ENCODE data around the gene BAIAP3. TPM values are rescaled to one million over a fixed set of nuclear protein-coding genes. Genes with fewer than 3 reads are reported as not detected.

BAIAP3 gene
- total RNA-seq, 2 experiments from 2014 or later: 0.31 to 0.34 TPM

GRCh38 chr16:1313721-1314369, 19.6 kb upstream of the BAIAP3 start:
- ChIA-PET CTCF (no interaction called here), POLR2A (interaction anchor here (0.6 kb wide), 1 partner anchor 391 kb away, joined by 4 read pairs; no protein-coding TSS in a partner anchor)

- ChIA-PET POLR2A (no interaction called here), CTCF (no interaction called here)
These were observed 18.9 kb upstream of the BAIAP3 start for GRCh38 chr16:1314399-1315068.

- ChIA-PET CTCF (interaction anchor here (1.8 kb wide), 1 partner anchor 15 kb away, joined by 5 read pairs; no protein-coding TSS in a partner anchor), POLR2A (interaction anchor here (0.9 kb wide), 1 partner anchor 9 kb away, joined by 4 read pairs; no protein-coding TSS in a partner anchor)
These were observed 18.1 kb upstream of the BAIAP3 start for GRCh38 chr16:1315081-1316032.

- ChIA-PET POLR2A (interaction anchor here (0.9 kb wide), 1 partner anchor 8 kb away, joined by 4 read pairs; no protein-coding TSS in a partner anchor), CTCF (interaction anchor here (1.8 kb wide), 1 partner anchor 15 kb away, joined by 5 read pairs; no protein-coding TSS in a partner anchor)
These were observed 17.4 kb upstream of the BAIAP3 start for GRCh38 chr16:1316033-1316405.

GRCh38 chr16:1317479-1318267, 15.8 kb upstream of the BAIAP3 start:
- ChIA-PET CTCF (interaction anchor here (1.8 kb wide), 1 partner anchor 13 kb away, joined by 5 read pairs; no protein-coding TSS in a partner anchor), POLR2A (no interaction called here)

- POLR2A ChIA-PET: no interaction called here
- CTCF ChIA-PET: no interaction called here
These were observed 15.2 kb upstream of the BAIAP3 start for GRCh38 chr16:1318268-1318545.

GRCh38 chr16:1319041-1319440, 14.4 kb upstream of the BAIAP3 start:
- ChIA-PET POLR2A (no interaction called here), CTCF (no interaction called here)

GRCh38 chr16:1320097-1320496, 13.3 kb upstream of the BAIAP3 start:
- POLR2A ChIA-PET: no interaction called here

GRCh38 chr16:1320658-1321240, 12.7 kb upstream of the BAIAP3 start:
- POLR2A ChIA-PET: no interaction called here
- CTCF ChIA-PET: interaction anchor here (0.6 kb wide), 1 partner anchor 320 kb away, joined by 3 read pairs; no protein-coding TSS in a partner anchor

More at GRCh38 chr16:1320097-1320496, 13.3 kb upstream of the BAIAP3 start:
- CTCF ChIA-PET: no interaction called here

- ChIA-PET POLR2A (no interaction called here), CTCF (no interaction called here)
These were observed 11.0 kb upstream of the BAIAP3 start for GRCh38 chr16:1322407-1322806.

GRCh38 chr16:1323296-1324239, 9.9 kb upstream of the BAIAP3 start:
- ChIA-PET CTCF (no interaction called here), POLR2A (interaction anchor here (0.9 kb wide), 1 partner anchor 8 kb away, joined by 4 read pairs; no protein-coding TSS in a partner anchor)

GRCh38 chr16:1324286-1324826, 9.1 kb upstream of the BAIAP3 start:
- ChIA-PET POLR2A (interaction anchor here (0.9 kb wide), 1 partner anchor 9 kb away, joined by 4 read pairs; no protein-coding TSS in a partner anchor), CTCF (no interaction called here)

- ChIA-PET CTCF (no interaction called here), POLR2A (no interaction called here)
These were observed 8.2 kb upstream of the BAIAP3 start for GRCh38 chr16:1325261-1325660.

- ChIA-PET CTCF (interaction anchor here (0.6 kb wide), 1 partner anchor 464 kb away, joined by 3 read pairs; no protein-coding TSS in a partner anchor), POLR2A (no interaction called here)
These were observed 7.6 kb upstream of the BAIAP3 start for GRCh38 chr16:1325673-1326371.

- CTCF ChIA-PET: interaction anchor here (0.6 to 1.2 kb wide), 2 partner anchors 11 to 464 kb away, joined by 3 read pairs; no protein-coding TSS in a partner anchor
- POLR2A ChIA-PET: no interaction called here
These were observed 7.1 kb upstream of the BAIAP3 start for GRCh38 chr16:1326391-1326790.

GRCh38 chr16:1326946-1327618, 6.4 kb upstream of the BAIAP3 start:
- ChIA-PET POLR2A (no interaction called here), CTCF (interaction anchor here (0.6 to 1.2 kb wide), 2 partner anchors 11 to 90 kb away, joined by 3 to 4 read pairs; no protein-coding TSS in a partner anchor)

Measured in activated CD8-positive, alpha-beta memory T cell treated with anti-CD3 and anti-CD28 coated beads for 36 hours (primary cell).